NCI-H524 treated with DMSO at 0.1 percent for 48 hours (cell line): ENCODE measurements around the gene PIK3AP1.
"Not testable (repeated sequence)": the region's sequence is repeated elsewhere in the genome, so short reads cannot be mapped to it uniquely, and the experiment has no call there.

Source experiments
- DNase-seq: peaks from one replicate; lab custom pipeline; 2025; lab: John Stamatoyannopoulos, UW

Gene PIK3AP1

DNA sequence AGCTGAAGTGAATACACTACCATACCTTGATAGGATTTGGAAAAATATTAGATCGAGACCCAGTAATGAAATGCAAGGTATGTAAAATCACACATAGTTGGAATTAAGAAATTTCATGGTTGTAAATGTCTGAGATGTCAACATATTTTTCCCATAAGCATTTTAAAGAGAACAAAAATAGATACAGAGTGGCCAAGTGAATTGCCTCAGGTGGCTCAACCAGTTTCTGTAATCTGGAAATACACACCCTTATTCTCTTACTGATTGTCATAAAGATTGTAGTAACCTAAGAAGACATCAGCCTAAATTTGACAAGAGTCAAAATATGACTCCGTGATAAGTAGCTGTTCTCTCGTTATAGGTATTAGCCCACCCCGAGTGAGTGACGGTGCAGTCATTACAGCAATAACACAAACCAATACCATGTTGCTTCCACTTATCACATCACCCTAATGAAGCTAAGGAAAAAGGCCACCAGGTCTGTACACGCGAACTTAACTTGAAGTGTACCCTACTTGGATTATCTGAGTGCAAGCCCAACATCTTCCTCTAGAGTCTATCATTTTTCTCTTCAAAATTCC, 23.4 kb downstream of the PIK3AP1 start:
- DNase-seq: no peak

- DNase-seq: no peak
Observed at GRCh38 chr10:96695975-96696634, 24.2 kb downstream of the PIK3AP1 start.

- no peak for DNase-seq
Observed at GRCh38 chr10:96695366-96695765, 24.9 kb downstream of the PIK3AP1 start.

GRCh38 chr10:96693431-96693830, 26.9 kb downstream of the PIK3AP1 start:
- DNase-seq: no peak

DNA sequence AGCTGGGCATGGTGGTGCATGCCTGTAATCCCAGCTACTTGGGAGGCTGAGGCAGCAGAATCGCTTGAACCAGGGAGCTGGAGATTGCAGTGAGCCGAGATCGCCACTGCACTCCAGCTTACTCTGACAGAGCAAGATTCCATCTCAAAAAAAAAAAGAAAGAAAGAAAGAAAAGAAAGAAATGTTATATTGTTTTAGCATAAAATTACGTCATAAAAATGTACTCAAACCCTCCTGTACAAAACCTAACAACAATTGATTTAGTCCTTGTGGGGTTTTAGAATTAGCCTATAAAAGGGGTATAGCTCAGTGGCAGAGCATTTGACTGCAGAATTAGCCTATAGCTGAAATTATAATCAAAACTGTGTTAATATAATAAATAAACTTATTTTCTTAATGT, 27.9 kb downstream of the PIK3AP1 start:
- DNase-seq: no peak

DNA sequence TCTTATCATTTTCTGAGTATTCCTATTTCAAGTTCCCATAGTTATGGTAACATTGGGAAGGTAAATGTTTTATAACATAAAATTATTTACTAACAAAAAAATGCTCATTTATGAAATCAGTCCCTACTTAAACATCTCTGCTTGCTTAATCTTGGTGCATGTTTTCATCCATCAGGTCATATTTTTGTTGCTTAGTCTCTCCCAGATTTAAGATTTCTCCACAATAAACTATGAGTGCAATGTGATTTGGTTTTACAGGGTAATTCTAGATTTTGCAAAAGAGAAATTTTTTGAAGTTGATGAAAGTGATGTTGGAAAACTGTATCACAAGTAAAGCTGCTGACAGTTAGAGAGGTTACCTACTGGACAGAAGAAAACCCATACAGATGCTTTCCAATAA, 28.6 kb downstream of the PIK3AP1 start:
- no peak for DNase-seq

DNA sequence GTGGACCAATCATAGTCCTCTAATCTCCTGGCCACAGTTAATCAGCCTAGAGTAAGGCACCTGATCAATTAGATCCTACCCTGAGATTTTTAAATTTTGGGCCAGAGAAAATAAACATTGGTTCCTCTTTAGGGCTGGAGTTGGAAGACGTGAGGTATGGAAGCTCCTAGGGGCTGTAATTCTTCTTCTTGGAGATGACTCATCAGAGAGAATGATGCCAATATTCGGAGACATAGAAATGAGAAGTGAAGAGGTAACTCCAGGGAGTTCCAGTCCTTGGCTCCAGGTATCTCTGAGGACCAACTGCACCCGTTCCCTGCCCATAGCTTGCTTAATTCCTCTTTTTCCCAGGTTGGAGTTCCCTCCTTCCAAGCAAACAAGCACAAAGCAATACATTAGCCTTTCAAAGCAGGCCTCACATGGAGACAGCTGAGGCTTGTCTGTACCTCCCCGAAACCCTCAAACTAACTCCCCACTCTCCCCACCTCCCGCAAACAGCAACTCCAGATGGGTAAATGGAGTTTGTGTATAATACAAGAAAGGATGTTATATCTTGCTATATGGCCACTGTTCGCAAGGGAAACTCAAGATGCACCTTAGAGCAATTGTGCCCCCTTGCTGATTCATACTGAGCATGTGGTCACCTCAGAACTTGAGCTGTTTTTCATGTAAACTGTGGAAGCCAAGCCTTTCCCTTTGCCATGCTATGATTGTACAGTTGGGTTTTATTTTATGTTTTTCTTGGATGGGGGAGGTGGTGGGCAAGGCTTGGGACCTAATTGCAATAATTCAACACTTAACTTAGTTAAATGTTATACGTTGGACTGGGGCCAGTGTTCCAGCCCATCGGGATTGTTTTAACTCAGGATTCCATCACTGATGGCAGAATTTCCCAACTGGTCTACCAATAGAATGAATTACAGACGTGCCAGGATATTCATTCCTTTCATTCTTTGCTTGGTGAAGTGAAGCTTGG, 29.3 kb downstream of the PIK3AP1 start:
- no peak for DNase-seq

DNA sequence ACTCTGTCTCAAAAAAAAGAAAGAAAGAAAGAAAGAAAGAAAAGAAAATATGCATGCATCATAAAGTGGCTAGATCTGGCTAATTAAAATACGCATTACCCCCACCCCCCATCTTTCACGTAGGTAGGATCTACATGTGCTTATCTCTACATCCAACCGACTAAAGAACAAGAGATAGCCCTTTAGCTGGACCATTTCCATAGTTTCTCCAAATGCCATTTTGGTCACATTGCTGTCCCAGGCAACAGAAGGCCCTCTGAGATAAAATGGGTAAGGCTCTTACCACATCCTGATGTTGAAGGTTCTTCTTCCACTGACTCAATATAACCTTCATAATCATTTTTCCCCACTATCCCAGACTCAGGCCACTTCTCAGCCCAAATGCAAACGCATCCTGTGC, 31.5 kb downstream of the PIK3AP1 start:
- no peak for DNase-seq

DNA sequence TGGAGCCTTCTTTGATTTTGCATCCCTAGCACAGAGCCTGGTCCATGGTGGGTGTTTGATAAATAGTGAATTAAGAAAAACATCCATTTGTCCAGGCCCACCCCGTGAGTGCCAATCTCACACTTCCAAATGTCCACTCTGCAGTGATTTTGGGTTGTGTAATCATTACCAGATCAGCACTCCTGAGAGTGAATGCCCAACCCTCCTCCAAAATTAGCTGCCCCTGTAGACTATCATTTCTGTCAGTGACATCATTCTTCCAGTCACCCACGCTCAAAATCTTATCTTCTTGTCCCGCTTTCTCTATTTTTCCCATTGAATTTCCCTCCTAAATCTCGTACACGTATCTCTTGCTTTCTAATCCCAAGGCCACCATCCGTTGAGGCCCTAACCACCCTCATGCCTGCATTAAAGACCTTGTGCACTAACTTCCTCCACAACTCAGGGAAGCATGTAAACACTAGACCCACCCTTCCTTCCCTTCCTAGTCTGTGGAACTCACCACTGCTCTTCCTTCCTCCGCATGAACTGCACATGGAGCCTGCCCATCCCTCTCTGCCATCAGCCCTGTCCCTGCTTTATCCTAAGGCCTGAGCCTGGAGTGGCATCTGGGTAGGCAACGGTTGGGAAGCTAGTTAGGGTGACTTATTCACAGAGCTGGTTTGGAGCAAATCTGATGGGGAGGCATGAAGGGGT, 32.8 kb downstream of the PIK3AP1 start:
- no peak for DNase-seq

DNA sequence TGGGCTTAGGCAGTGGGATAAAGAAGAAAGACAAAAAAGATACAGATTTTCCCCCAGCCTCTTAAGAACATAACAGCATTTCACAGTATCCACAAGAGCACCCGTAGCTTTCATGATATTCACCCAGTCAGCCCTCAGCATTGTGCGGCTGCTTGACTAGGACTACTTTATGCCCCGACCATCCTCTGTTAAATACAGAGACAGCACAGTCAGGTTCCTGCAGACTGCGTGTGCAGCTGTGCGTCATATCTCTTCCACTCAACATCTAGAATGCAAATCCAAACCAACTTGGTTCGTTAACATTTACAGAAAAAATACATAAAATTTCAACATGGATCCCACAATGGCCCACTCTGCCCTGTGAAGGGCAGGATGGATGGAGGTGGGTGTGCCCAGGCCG, 33.8 kb downstream of the PIK3AP1 start:
- DNase-seq: no peak

- DNase-seq: no peak
Observed at GRCh38 chr10:96685306-96685705, 35.0 kb downstream of the PIK3AP1 start.

GRCh38 chr10:96684826-96685225, 35.5 kb downstream of the PIK3AP1 start:
- DNase-seq: no peak

DNA sequence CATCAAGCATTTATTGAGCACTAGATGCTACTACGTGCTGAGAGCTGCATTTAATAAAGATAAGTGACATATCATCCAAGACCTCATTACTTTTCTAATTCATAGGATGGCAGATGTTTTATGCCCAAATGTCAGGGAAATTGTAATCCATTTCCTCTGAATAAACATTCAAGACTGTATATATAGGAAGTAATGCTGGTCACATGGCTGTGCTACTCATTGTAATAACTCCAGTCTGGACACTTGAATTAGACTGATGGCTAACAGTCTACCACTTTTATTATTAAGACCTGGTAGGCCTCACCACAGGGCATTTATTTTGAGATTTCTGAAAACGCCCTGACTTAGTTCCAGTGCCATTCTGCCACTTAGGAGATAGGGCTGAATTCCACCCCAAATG, 36.6 kb downstream of the PIK3AP1 start:
- no peak for DNase-seq

- no peak for DNase-seq
Observed at GRCh38 chr10:96683065-96683464, 37.2 kb downstream of the PIK3AP1 start.

DNA sequence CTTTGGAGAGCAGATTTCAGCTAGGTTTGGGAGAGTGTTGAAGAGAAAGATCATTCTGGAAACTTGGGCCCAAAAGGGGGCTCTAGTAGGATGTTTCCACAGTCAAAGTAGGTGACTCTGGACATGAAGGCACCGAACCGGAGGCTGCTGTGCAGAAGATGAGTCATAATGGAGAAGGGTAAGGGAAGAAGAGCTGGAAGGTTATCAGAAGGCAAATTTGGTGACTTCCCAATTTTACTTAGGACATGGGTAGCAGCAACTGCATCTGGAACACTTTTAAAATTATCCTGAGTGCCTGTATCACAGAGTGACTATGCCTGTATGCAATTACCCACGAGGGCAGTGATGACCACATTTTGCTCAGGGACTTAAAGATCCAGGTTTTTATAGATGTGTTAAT, 38.8 kb downstream of the PIK3AP1 start:
- no peak for DNase-seq

DNA sequence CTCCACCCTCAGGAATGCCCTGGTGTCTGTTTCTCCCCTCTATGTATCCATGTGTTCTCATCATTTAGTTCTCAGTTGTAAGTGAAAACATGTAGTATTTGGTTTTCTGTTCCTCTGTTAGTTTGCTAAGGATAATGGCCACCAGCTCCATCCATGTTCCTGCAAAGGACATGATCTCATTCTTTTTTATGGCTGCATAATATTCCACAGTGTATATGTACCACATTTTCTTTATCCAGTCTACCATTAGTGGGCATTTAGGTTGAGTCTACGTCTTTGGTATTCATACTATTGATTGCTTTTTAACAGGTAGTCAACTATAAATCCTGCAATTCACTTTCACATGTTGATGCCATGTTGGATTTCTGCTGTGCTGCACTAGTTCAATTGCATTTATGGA, 39.9 kb downstream of the PIK3AP1 start:
- DNase-seq: not testable (repeated sequence)

GRCh38 chr10:96678725-96679124, 41.6 kb downstream of the PIK3AP1 start:
- no peak for DNase-seq

DNA sequence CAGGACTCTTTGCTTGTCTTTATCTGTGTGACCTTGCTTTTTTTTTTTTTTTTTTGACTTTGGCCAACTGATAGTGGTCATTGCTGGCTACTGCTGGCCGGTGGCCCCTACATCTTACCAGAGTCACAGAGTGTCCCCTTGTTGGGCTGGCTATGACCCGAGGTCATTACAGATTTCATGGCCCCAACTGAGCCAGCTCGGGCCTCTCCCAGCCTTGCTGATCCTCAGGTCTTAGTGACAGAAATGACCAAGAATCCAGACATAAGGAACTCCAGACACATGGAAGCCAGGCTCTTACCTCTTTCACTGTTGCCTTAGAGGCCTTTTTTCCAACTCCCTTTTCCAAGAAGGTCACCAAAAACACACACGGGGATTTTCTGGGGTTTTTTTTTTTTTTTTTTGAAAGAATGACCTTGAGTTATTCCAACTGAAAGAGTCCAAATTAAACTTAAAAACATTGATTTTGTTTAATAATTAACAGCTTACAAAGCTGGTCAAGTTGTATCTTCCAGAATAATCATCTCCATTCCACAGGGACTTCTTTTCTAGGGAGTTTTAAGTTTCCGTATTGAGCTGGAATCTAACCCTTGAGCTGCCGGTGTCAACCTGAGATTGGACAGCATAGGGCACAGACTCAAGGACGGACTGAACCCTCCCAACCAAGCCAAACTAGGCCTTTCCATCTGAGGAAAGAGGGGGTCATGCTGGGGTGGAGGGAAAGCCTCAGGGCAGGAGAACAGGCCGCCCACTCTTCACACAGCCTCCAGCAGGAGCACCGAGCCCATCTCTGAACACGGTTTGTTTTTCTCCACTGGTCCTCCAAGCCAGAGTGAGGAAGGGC, 43.8 kb downstream of the PIK3AP1 start:
- no peak for DNase-seq

DNA sequence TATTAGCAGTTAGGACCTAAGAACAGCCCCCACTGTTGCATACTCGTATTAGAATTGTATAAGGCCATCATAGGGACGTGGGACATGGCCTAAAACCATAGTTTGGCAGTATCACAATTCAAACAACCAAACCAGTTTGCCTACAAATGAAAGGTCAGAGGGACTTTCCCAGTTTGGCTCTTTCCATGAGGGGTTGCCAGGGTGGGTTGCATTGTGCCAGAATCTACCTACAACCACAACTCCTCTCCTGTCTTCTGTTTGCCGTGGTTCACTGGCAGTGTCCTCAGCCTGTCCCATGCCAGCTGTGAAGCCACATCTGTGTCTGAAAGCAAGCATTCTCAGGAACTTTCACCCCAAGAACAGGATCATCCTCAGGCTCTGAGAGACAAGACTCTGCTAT, 44.5 kb downstream of the PIK3AP1 start:
- DNase-seq: no peak

GRCh38 chr10:96673318-96674099, 46.8 kb downstream of the PIK3AP1 start:
- DNase-seq: no peak
